NCI-H345 (cell line): ENCODE measurements around the gene MAP1S.

Source experiments
- DNase-seq: peaks from one replicate; lab custom pipeline; 2025; lab: John Stamatoyannopoulos, UW

The MAP1S gene

GRCh38 chr19:17688853-17689595, 30.3 kb upstream of the MAP1S start:
- no peak for DNase-seq

GRCh38 chr19:17692566-17692965, 26.7 kb upstream of the MAP1S start:
- DNase-seq: no peak

- no peak for DNase-seq
These were observed 24.1 kb upstream of the MAP1S start for GRCh38 chr19:17695198-17695597.

- DNase-seq: peak; percentile 4
These were observed 15.3 kb upstream of the MAP1S start for GRCh38 chr19:17703824-17704463.

GRCh38 chr19:17706750-17707181, 12.5 kb upstream of the MAP1S start:
- DNase-seq: no peak

GRCh38 chr19:17711851-17712250, 7.4 kb upstream of the MAP1S start:
- no peak for DNase-seq

GRCh38 chr19:17716309-17716929, 2.9 kb upstream of the MAP1S start:
- DNase-seq: no peak

GRCh38 chr19:17718550-17718946, 732 bp upstream of the MAP1S start:
- DNase-seq: no peak

GRCh38 chr19:17719730-17720400, 585 bp downstream of the MAP1S start:
- peak; percentile 48 for DNase-seq

- DNase-seq: no peak
These were observed 1.2 kb downstream of the MAP1S start for GRCh38 chr19:17720440-17720839.

GRCh38 chr19:17721111-17721628, 1.9 kb downstream of the MAP1S start:
- no peak for DNase-seq

GRCh38 chr19:17721821-17722220, 2.5 kb downstream of the MAP1S start:
- no peak for DNase-seq

- no peak for DNase-seq
These were observed 3.5 kb downstream of the MAP1S start for GRCh38 chr19:17722655-17723240.

GRCh38 chr19:17724655-17725054, 5.4 kb downstream of the MAP1S start:
- no peak for DNase-seq

GRCh38 chr19:17725422-17726078, 6.3 kb downstream of the MAP1S start:
- no peak for DNase-seq

GRCh38 chr19:17726136-17726741, 7.0 kb downstream of the MAP1S start:
- DNase-seq: no peak

GRCh38 chr19:17726964-17727773, 7.9 kb downstream of the MAP1S start:
- no peak for DNase-seq

- DNase-seq: no peak
These were observed 8.6 kb downstream of the MAP1S start for GRCh38 chr19:17727843-17728242.

- no peak for DNase-seq
These were observed 13.8 kb downstream of the MAP1S start for GRCh38 chr19:17733127-17733526.

GRCh38 chr19:17734146-17734545, 14.9 kb downstream of the MAP1S start:
- DNase-seq: no peak
